ENCODE measurements around the gene CMTM6. TPM values are rescaled to one million over a fixed set of nuclear protein-coding genes. Genes with fewer than 3 reads are reported as not detected.

The CMTM6 gene
- total and polyA plus RNA-seq, 2 of the 8 experiments (the other 6 are each of a cell fraction or from before 2014, with no cell fraction given) = 24.0 to 51.5 TPM

DNA sequence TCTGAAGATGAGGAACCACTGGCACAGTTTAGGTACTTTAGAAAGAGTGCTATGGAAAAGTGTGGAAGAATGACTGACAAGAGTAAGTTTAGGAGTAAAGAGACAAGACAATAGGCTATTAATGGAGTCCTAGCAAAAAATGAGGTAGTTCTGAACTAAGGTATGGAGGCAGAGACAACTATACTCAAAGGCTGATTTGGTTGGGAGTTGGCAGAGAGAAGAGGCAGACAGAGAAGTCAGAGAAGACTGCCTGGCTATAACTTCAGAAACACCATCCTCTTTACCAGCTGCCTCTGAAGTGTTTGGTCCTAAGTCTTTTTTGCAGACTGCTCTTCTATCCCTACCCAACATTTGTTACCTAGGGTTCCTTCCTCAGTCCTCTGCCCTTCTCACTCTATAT lies 48.8 kb upstream of the CMTM6 start:
- Histone ChIP-seq H3K18ac (ENCODE audit: extremely low read depth, low read length) (no peak overlapping the region), H3K27ac (ENCODE audit: low read depth, low read length) (no peak overlapping the region), H4K20me1 (replicated peaks in 1 of 2; ENCODE audit: control insufficient read depth in 1 of 2, insufficient read depth in 2 of 2, low read length in 2 of 2) (peaks cover 3 to 12% of the 10 kb centered on the region in 2 experiments), H3K4me1 (replicated peaks in 1 of 4; ENCODE audit: control insufficient read depth in 3 of 4, insufficient read depth in 4 of 4, low read length in 3 of 4) (peaks cover 0 to 5% (median 1%) of the 10 kb centered on the region in 4 experiments; a peak in 2 of 7 replicates), H3K14ac (ENCODE audit: insufficient read length) (no peak overlapping the region), H3K4me3 (ENCODE audit: extremely low read depth in 1 of 4, insufficient read depth in 2 of 4, low read depth in 3 of 4, low read length in 4 of 4) (no peak overlapping the region), H4K5ac (ENCODE audit: insufficient read length, low read depth, low read length) (no peak overlapping the region), H2BK20ac (ENCODE audit: low read length) (no peak overlapping the region), H2BK15ac (ENCODE audit: low read length) (no peak overlapping the region), H3K9ac (replicated peaks in 1 of 4; ENCODE audit: extremely low read depth in 1 of 4, low read depth in 3 of 4, low read length in 3 of 4) (no peak overlapping the region), H3K9me3 (ENCODE audit: insufficient read depth in 2 of 2, low read depth in 1 of 2, low read length in 1 of 2) (no peaks in the 10 kb centered on the region), H3K27me3 (replicated peaks in 1 of 4; ENCODE audit: control insufficient read depth in 3 of 4, extremely low read depth in 1 of 4, insufficient read depth in 3 of 4, low read length in 3 of 4) (no peaks in the 10 kb centered on the region), H2BK120ac (replicated peaks; ENCODE audit: low read depth, low read length) (no peak overlapping the region), H3K4ac (replicated peaks; ENCODE audit: insufficient read length, low read depth, low read length) (no peak overlapping the region), H4K91ac (replicated peaks; ENCODE audit: insufficient read length, low read length) (no peak overlapping the region), H3K79me2 (ENCODE audit: control insufficient read depth in 1 of 2, insufficient read depth in 2 of 2, low read length in 2 of 2) (peaks cover 5 to 92% of the 10 kb centered on the region in 2 experiments; a peak in 3 of 4 replicates), H3K36me3 (ENCODE audit: control insufficient read depth in 2 of 4, insufficient read depth in 4 of 4, low read length in 3 of 4) (no peaks in the 10 kb centered on the region), H3K4me2 (ENCODE audit: insufficient read depth in 1 of 2, low read depth in 2 of 2, low read length in 2 of 2) (no peak overlapping the region), H2AK5ac (ENCODE audit: low read depth, low read length) (no peak overlapping the region), H4K8ac (ENCODE audit: extremely low read depth, insufficient read depth, low read length) (no peak overlapping the region), H3K23ac (ENCODE audit: insufficient read length) (no peak overlapping the region), H2BK5ac (ENCODE audit: low read depth, low read length) (no peak overlapping the region), H2BK12ac (ENCODE audit: low read depth, low read length) (no peak overlapping the region), H2AFZ (ENCODE audit: low read length) (no peak overlapping the region), H3K23me2 (ENCODE audit: low read depth, low read length) (no peaks in the 10 kb centered on the region), H3K56ac (replicated peaks; ENCODE audit: insufficient read length, low read depth, low read length) (no peak overlapping the region), H3K79me1 (ENCODE audit: low read depth, low read length) (peaks cover 10% of the 10 kb centered on the region; the same call in 1 of the 2 replicates)
- TF ChIP-seq SIRT6 (IDR thresholded peaks at IDR 0.05; ENCODE audit: low read length) (no peak), CBX5 (IDR thresholded peaks at IDR 0.05; ENCODE audit: low read depth, low read length) (no peak)
- TF ChIP-seq, protein P1, sequence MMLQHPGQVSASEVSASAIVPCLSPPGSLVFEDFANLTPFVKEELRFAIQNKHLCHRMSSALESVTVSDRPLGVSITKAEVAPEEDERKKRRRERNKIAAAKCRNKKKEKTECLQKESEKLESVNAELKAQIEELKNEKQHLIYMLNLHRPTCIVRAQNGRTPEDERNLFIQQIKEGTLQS (IDR thresholded peaks at IDR 0.05; ENCODE audit: insufficient read depth, low read depth, low read length) = no peak
- CTCF ChIA-PET (ENCODE audit: partially characterized antibody) = interaction anchor here (1.0 to 1.5 kb wide), 2 partner anchors 42 to 132 kb away, joined by 3 read pairs; no protein-coding TSS in a partner anchor
- POLR2A ChIA-PET (ENCODE audit: partially characterized antibody) = interaction anchor here (0.9 kb wide), 1 partner anchor 7 kb away, joined by 3 read pairs; no protein-coding TSS in a partner anchor
- DNase-seq (ENCODE audit: low read depth in 1 of 2, low spot score in 2 of 2) = no peak
- FAIRE-seq = no peak

All from H1 (cell line).